ENCODE measurements around the gene RIT2. TPM values are rescaled to one million over a fixed set of nuclear protein-coding genes. Genes with fewer than 3 reads are reported as not detected.

The RIT2 gene
- polyA plus RNA-seq, 1 of the 3 experiments (the other 2 are of a cell fraction): not detected

- no peaks in the 10 kb centered on the region for H4K20me1 ChIP-seq (ENCODE audit: insufficient read depth)
- no peaks in the 10 kb centered on the region for H3K36me3 ChIP-seq (replicated peaks in 1 of 2; ENCODE audit: control insufficient read depth in 1 of 2, insufficient read depth in 2 of 2, low read length in 1 of 2)
- POLR2A ChIA-PET: no interaction called here
- H3K9me3 ChIP-seq: no peaks in the 10 kb centered on the region
- CTCF ChIA-PET: interaction anchor here (0.6 to 1.1 kb wide), 5 partner anchors 17 to 638 kb away, joined by 3 read pairs; no protein-coding TSS in a partner anchor
- H3K9ac ChIP-seq: no peak overlapping the region
- no peaks in the 10 kb centered on the region for H3K27me3 ChIP-seq (ENCODE audit: insufficient read depth)
- TF ChIP-seq RAD21 (IDR thresholded peaks at IDR 0.05; ENCODE audit: low read length) (no peak; the same call in 1 of the 2 replicates), TCF12 (IDR thresholded peaks at IDR 0.05) (peak; percentile 96), POLR2AphosphoS5 (IDR thresholded peaks at IDR 0.05; ENCODE audit: low read depth, low read length) (peak; percentile 88), GATA2 (CRISPR knock-in tag; IDR thresholded peaks at IDR 0.05) (peak; percentile 97), RXRA (IDR thresholded peaks at IDR 0.05; ENCODE audit: borderline replicate concordance, low read depth) (no peak), FOXJ3 (CRISPR knock-in tag; IDR thresholded peaks at IDR 0.05) (peak; percentile 92), EP300 (IDR thresholded peaks at IDR 0.05; ENCODE audit: borderline replicate concordance in 1 of 2, low read depth in 1 of 2, low read length in 1 of 2) (peak; percentile 48 to 100; a peak in 3 of 4 replicates), MXI1 (IDR thresholded peaks at IDR 0.05; ENCODE audit: low read depth, low read length) (peak; percentile 51; the same call in 1 of the 2 replicates), USF2 (IDR thresholded peaks at IDR 0.05; ENCODE audit: borderline replicate concordance, low read depth, low read length) (no peak), TEAD4 (IDR thresholded peaks at IDR 0.05; ENCODE audit: borderline replicate concordance, insufficient read depth) (peak; percentile 86), TAF1 (IDR thresholded peaks at IDR 0.05; ENCODE audit: borderline replicate concordance, low read depth, low read length) (no peak), CHD2 (IDR thresholded peaks at IDR 0.05; ENCODE audit: low read length, partially characterized antibody) (peak; percentile 75), MAX (IDR thresholded peaks at IDR 0.05; ENCODE audit: low read depth) (no peak), PBX3 (IDR thresholded peaks at IDR 0.05) (peak; percentile 81), JUND (IDR thresholded peaks at IDR 0.05) (peak; percentile 52; the same call in 1 of the 2 replicates), NFIC (IDR thresholded peaks at IDR 0.05; ENCODE audit: borderline replicate concordance) (peak; percentile 40; the same call in 1 of the 2 replicates), CTCF (IDR thresholded peaks at IDR 0.05) (no peak), RCOR1 (IDR thresholded peaks at IDR 0.05; ENCODE audit: low read length) (peak; percentile 93), USF1 (IDR thresholded peaks at IDR 0.05; ENCODE audit: borderline replicate concordance, low read depth) (no peak), ELF1 (IDR thresholded peaks at IDR 0.05) (no peak)
- no peak overlapping the region for H2AFZ ChIP-seq (ENCODE audit: low read depth)
- WGBS (ENCODE audit: low lambda C conversion rate): 13% methylated on average over 2 of the region's 2 CpGs
- no peaks in the 10 kb centered on the region for H3F3A ChIP-seq (replicated peaks; ENCODE audit: insufficient read depth)
- no peaks in the 10 kb centered on the region for H3K9me2 ChIP-seq
- peak overlapping the region in 1 of 2 experiments; percentile 62; a peak in 2 of 4 replicates for H3K27ac ChIP-seq (ENCODE audit: low read depth in 2 of 2, low read length in 1 of 2)
- peak; percentile 32 for DNase-seq
- no peak overlapping the region for H3K4me2 ChIP-seq
- peaks cover 0 to 8% of the 10 kb centered on the region in 2 experiments; a peak in 2 of 4 replicates for H3K4me1 ChIP-seq (ENCODE audit: control insufficient read depth in 1 of 2, insufficient read depth in 2 of 2, low read depth in 1 of 2, low read length in 1 of 2)
- H3K4me3 ChIP-seq (ENCODE audit: low read depth in 2 of 2, low read length in 1 of 2): no peak overlapping the region
- H3K79me2 ChIP-seq (ENCODE audit: insufficient read depth): no peaks in the 10 kb centered on the region
Measured at GRCh38 chr18:42937436-42937835, 178.0 kb downstream of the RIT2 start.
